HFF-Myc (cell line): Measurements from ENCODE around the gene RBMS2.
"Not testable (repeated sequence)": the region's sequence is repeated elsewhere in the genome, so short reads cannot be mapped to it uniquely, and the experiment has no call there.

ENCODE experiments used
- DNase-seq: peaks from one replicate; pipeline ENCODE4 v3.0.0-alpha.2; 2011; ENCODE audit warnings: low read depth; ENCODE audit errors: extremely low read depth
- H3K4me3 ChIP-seq: replicated peaks from 2 replicates; pipeline ENCODE4 v1.5.1; 2011; ENCODE audit warnings: low read depth, mild to moderate bottlenecking, control low read depth, low read length
- CTCF ChIP-seq: IDR thresholded peaks from 2 replicates; pipeline ENCODE4 v1.5.1; 2012; ENCODE audit warnings: mild to moderate bottlenecking, low read depth, low read length, control low read depth; ENCODE audit errors: missing control alignments

RBMS2 gene

GRCh38 chr12:56496704-56497103, 24.9 kb upstream of the RBMS2 start:
- TF ChIP-seq CTCF: peak; percentile 32
- not testable (repeated sequence) for DNase-seq, H3K4me3 ChIP-seq

- DNase-seq: not testable (repeated sequence)
Measured at GRCh38 chr12:56498126-56498902, 23.3 kb upstream of the RBMS2 start.

GRCh38 chr12:56499452-56499851, 22.2 kb upstream of the RBMS2 start:
- DNase-seq: not testable (repeated sequence)

More at GRCh38 chr12:56498126-56498902, 23.3 kb upstream of the RBMS2 start:
- H3K4me3 ChIP-seq: not testable (repeated sequence)

GRCh38 chr12:56499879-56500278, 21.7 kb upstream of the RBMS2 start:
- H3K4me3 ChIP-seq, DNase-seq: not testable (repeated sequence)

More at GRCh38 chr12:56499452-56499851, 22.2 kb upstream of the RBMS2 start:
- not testable (repeated sequence) for H3K4me3 ChIP-seq

- no peak for TF ChIP-seq CTCF
- H3K4me3 ChIP-seq: no peak overlapping the region
- DNase-seq: no peak
Measured at GRCh38 chr12:56510786-56511185, 10.8 kb upstream of the RBMS2 start.

- not testable (repeated sequence) for DNase-seq, H3K4me3 ChIP-seq
Measured at GRCh38 chr12:56514014-56514318, 7.7 kb upstream of the RBMS2 start.

- no peak for DNase-seq
- no peak for TF ChIP-seq CTCF
- no peak overlapping the region for H3K4me3 ChIP-seq
Measured at GRCh38 chr12:56517854-56518253, 3.8 kb upstream of the RBMS2 start.

GRCh38 chr12:56518570-56518969, 3.0 kb upstream of the RBMS2 start:
- no peak for DNase-seq
- no peak for TF ChIP-seq CTCF

GRCh38 chr12:56520048-56520447, 1.6 kb upstream of the RBMS2 start:
- DNase-seq: no peak
- no peak for TF ChIP-seq CTCF
- no peak overlapping the region for H3K4me3 ChIP-seq

More at GRCh38 chr12:56518570-56518969, 3.0 kb upstream of the RBMS2 start:
- no peak overlapping the region for H3K4me3 ChIP-seq
